SU-DHL-6 (cell line): ENCODE measurements around the gene PANK3.

ENCODE experiments used
- H2AFZ ChIP-seq: fragments of 200-600 bp; sonication (generic); 2 replicates; pipeline ENCODE4 v1.6.1; 2014; ENCODE audit warnings: low read depth, mild to moderate bottlenecking, moderate library complexity, mixed read lengths, antibody characterized with exemption, low read length; ENCODE audit not compliant: severe bottlenecking
- H3F3A ChIP-seq: fragments of 200-600 bp; shearing (Covaris generic); 2 replicates; pipeline ENCODE4 v1.6.0; 2016; ENCODE audit warnings: antibody characterized with exemption, mild to moderate bottlenecking; ENCODE audit not compliant: insufficient read depth
- H3K27ac ChIP-seq: fragments of 200-600 bp; sonication (generic); 2 replicates; pipeline ENCODE4 v1.5.1; 2016; ENCODE audit warnings: low read depth, mild to moderate bottlenecking, low read length, moderate library complexity, mixed read lengths
- H3K27me3 ChIP-seq: fragments of 200-600 bp; sonication (generic), shearing (Covaris generic); 2 replicates; pipeline ENCODE4 v1.6.0; 2014; ENCODE audit warnings: mild to moderate bottlenecking, low read length
- H3K36me3 ChIP-seq: fragments of 200-600 bp; sonication (generic); 2 replicates; pipeline ENCODE4 v1.6.1; 2014; ENCODE audit warnings: mild to moderate bottlenecking, low read length, mixed read lengths
- H3K4me2 ChIP-seq: fragments of 300-600, 200-600 bp; shearing (Covaris generic), sonication (generic); 2 replicates; pipeline ENCODE4 v1.6.0; 2014; ENCODE audit warnings: low read length, low read depth, mild to moderate bottlenecking; ENCODE audit not compliant: poor library complexity, severe bottlenecking
- H3K4me3 ChIP-seq: fragments of 200-600 bp; sonication (generic); 2 replicates; pipeline ENCODE4 v1.5.1; 2014; ENCODE audit warnings: antibody characterized with exemption, low read length, mild to moderate bottlenecking, mixed read lengths; ENCODE audit not compliant: insufficient read depth, poor library complexity, severe bottlenecking
- H3K79me2 ChIP-seq: fragments of 200-600 bp; sonication (generic); 2 replicates; pipeline ENCODE4 v1.6.1; 2014; ENCODE audit warnings: mild to moderate bottlenecking, low read length, moderate library complexity; ENCODE audit not compliant: insufficient read depth
- H3K9ac ChIP-seq: fragments of 200-600 bp; sonication (generic); 2 replicates; pipeline ENCODE4 v1.7.0; 2014; ENCODE audit warnings: mild to moderate bottlenecking, low read length
- H3K9me2 ChIP-seq: fragments of 200-600 bp; sonication (generic); replicated peaks from 2 replicates; pipeline ENCODE4 v1.6.1; 2014; ENCODE audit warnings: low read length; ENCODE audit not compliant: insufficient read depth
- H3K9me3 ChIP-seq: fragments of 200-600 bp; sonication (generic); 2 replicates; pipeline ENCODE4 v1.6.1; 2014; ENCODE audit warnings: low read length, mixed read lengths; ENCODE audit not compliant: insufficient read depth
- H4K20me1 ChIP-seq: fragments of 200-600 bp; sonication (generic); 2 replicates; pipeline ENCODE4 v1.6.1; 2014; ENCODE audit warnings: low read depth, mild to moderate bottlenecking, antibody characterized with exemption, low read length, moderate library complexity, mixed read lengths
- CTCF ChIP-seq: fragments of 200-600 bp; sonication (generic); IDR thresholded peaks from one replicate; pipeline ENCODE4 v1.5.1; 2017; ENCODE audit warnings: antibody characterized with exemption, mild to moderate bottlenecking, low read length, moderate library complexity; ENCODE audit not compliant: insufficient read depth, poor library complexity, severe bottlenecking
- EZH2phosphoT487 ChIP-seq: fragments of 200-600 bp; sonication (generic), shearing (Covaris generic); conservative IDR thresholded peaks from 2 replicates; pipeline ENCODE4 v1.6.1; 2018; ENCODE audit warnings: mild to moderate bottlenecking, antibody characterized with exemption, low read length, moderate library complexity, mixed read lengths

PANK3 gene

GRCh38 chr5:168602517-168602916, 23.3 kb upstream of the PANK3 start:
- Histone ChIP-seq H3K36me3 (no peaks in the 10 kb centered on the region), H3K4me3 (no peak overlapping the region), H2AFZ (no peak overlapping the region), H4K20me1 (no peaks in the 10 kb centered on the region), H3K9me3 (no peaks in the 10 kb centered on the region), H3K9me2 (no peaks in the 10 kb centered on the region), H3K9ac (no peak overlapping the region), H3K27me3 (no peaks in the 10 kb centered on the region), H3F3A (no peaks in the 10 kb centered on the region), H3K4me2 (no peak overlapping the region), H3K27ac (no peak overlapping the region), H3K79me2 (no peaks in the 10 kb centered on the region)
- no peak for TF ChIP-seq EZH2phosphoT487
- TF ChIP-seq CTCF = no peak

GRCh38 chr5:168601972-168602371, 22.8 kb upstream of the PANK3 start:
- no peak overlapping the region for H3K27ac ChIP-seq
- H3K36me3 ChIP-seq = no peaks in the 10 kb centered on the region
- no peaks in the 10 kb centered on the region for H3K79me2 ChIP-seq
- H3K4me2 ChIP-seq = no peak overlapping the region
- no peaks in the 10 kb centered on the region for H3K27me3 ChIP-seq
- H2AFZ ChIP-seq = no peak overlapping the region
- no peaks in the 10 kb centered on the region for H3K9me3 ChIP-seq
- no peak overlapping the region for H3K4me3 ChIP-seq
- no peak for TF ChIP-seq EZH2phosphoT487
- no peak for TF ChIP-seq CTCF
- H3F3A ChIP-seq = no peaks in the 10 kb centered on the region
- no peak overlapping the region for H3K9ac ChIP-seq
- H3K9me2 ChIP-seq = no peaks in the 10 kb centered on the region
- no peaks in the 10 kb centered on the region for H4K20me1 ChIP-seq

- Histone ChIP-seq H2AFZ (no peak overlapping the region), H3K4me2 (no peak overlapping the region), H4K20me1 (no peaks in the 10 kb centered on the region), H3K9me2 (no peaks in the 10 kb centered on the region), H3K4me3 (no peak overlapping the region), H3K79me2 (no peaks in the 10 kb centered on the region), H3F3A (no peaks in the 10 kb centered on the region), H3K27ac (no peak overlapping the region), H3K27me3 (no peaks in the 10 kb centered on the region), H3K9me3 (no peaks in the 10 kb centered on the region), H3K9ac (no peak overlapping the region), H3K36me3 (no peaks in the 10 kb centered on the region)
- no peak for TF ChIP-seq EZH2phosphoT487
- no peak for TF ChIP-seq CTCF
These were observed 21.2 kb upstream of the PANK3 start for GRCh38 chr5:168600409-168600808.
